Aorta (tissue), 5 donors: Measurements from ENCODE around the gene IL1RAP. TPM values are rescaled to one million over a fixed set of nuclear protein-coding genes. Genes with fewer than 3 reads are reported as not detected.

Source experiments
- ATAC-seq: fragments of 200-7000 bp; cut with Tn5 transposase; one replicate; pipeline ENCODE4 v1.9.1; 2022; ENCODE audit warnings: moderate library complexity; ENCODE audit not compliant: low FRiP score
- DNase-seq, 2 donors: peaks; one replicate each; pipeline ENCODE4 v3.0.0-alpha.2; 2020
- H3K27ac ChIP-seq, 2 donors: one replicate each; pipeline ENCODE4 v1.5.1; 2013; ENCODE audit warnings: low read length in 2 of 2, mild to moderate bottlenecking in 2 of 2, moderate library complexity in 2 of 2, control low read depth in 1 of 2, inconsistent platforms in 1 of 2, low read depth in 1 of 2
- H3K27me3 ChIP-seq, 2 donors: one replicate each; pipeline ENCODE4 v1.6.1; 2013; ENCODE audit warnings: control low read depth in 1 of 2, low read length in 1 of 2, mild to moderate bottlenecking in 1 of 2, moderate library complexity in 1 of 2; ENCODE audit not compliant: insufficient read depth in 2 of 2, control insufficient read depth in 1 of 2
- H3K36me3 ChIP-seq, 2 donors: one replicate each; pipeline ENCODE4 v1.6.1; 2013; ENCODE audit warnings: control low read depth in 1 of 2, low read length in 1 of 2, mild to moderate bottlenecking in 1 of 2; ENCODE audit not compliant: insufficient read depth in 2 of 2, control insufficient read depth in 1 of 2
- H3K4me1 ChIP-seq, 2 donors: one replicate each; pipeline ENCODE4 v1.6.1; 2013; ENCODE audit warnings: low read length in 2 of 2, control low read depth in 1 of 2, mild to moderate bottlenecking in 1 of 2, moderate library complexity in 1 of 2; ENCODE audit not compliant: insufficient read depth in 2 of 2, control insufficient read depth in 1 of 2
- H3K4me3 ChIP-seq, 2 donors: one replicate each; pipeline ENCODE4 v1.5.1; 2013; ENCODE audit warnings: low read length in 2 of 2, control low read depth in 1 of 2, mild to moderate bottlenecking in 1 of 2
- H3K9me3 ChIP-seq: one replicate; pipeline ENCODE4 v1.6.1; 2013; ENCODE audit warnings: mild to moderate bottlenecking, low read length; ENCODE audit not compliant: control insufficient read depth
- WGBS, 2 donors: extraction: QIAGEN DNeasy Blood & Tissue Kit; methylation state at CpG; one replicate each; pipeline ENCODE4 v1.1.7; 2013; 5-methylcytosine and 5-hydroxymethylcytosine counted together
- intact Hi-C, 2 donors: fragments of 100-400 bp; cut with DNase I; formaldehyde crosslinking; loops; one replicate each; pipeline versions ENCODE4 v1.14.2 to v1.15.0; 2022
- polyA plus RNA-seq, 2 donors: library from polyadenylated mRNA; stranded (reverse); fragments of 200-250 nt; gene quantifications; one replicate each; pipeline ENCODE4 v1.2.3, GENCODE V29; 2013
- total RNA-seq, 2 donors: library from RNA; stranded (reverse); fragmentation: NEBNext Ultra II Directional; extraction: Animal tissue kit (Norgen Biotek cat#: 25700); gene quantifications; one replicate each; pipeline ENCODE4 v1.2.1, GENCODE V29; 2021
- donor health status: healthy with polysubstance abuse.
- donor health status: Bipolar disorder and iron deficiency.
- donor health status: DM: no; HTN: no; CAD: no.
- donor health status: DM: no; HTN: no; CAD: no.
- donor health status: DM: yes; HTN: yes; CAD: no.

IL1RAP gene
- total and polyA plus RNA-seq, 4 donors = 2.5 to 19.1 (median 10.0) TPM

DNA sequence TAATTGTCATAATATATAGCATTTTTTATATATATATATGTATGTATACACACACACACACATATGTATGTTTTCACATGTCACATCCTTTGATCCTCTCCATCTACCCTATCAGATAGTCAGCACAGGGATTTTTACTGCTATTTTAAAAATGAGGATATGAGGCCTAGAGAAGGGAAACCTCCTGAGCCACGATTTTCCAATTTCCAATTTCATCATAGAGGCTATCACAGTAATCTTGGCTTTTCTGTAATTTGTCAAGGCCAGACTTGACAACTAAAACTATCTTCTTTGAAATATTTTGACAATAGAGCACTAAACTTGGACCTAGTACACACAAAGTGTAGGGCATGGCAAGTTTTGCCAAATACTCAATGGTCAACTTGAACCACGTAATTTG is 42.5 kb downstream of the IL1RAP start:
- Histone ChIP-seq H3K36me3 (no peaks in the 10 kb centered on the region), H3K9me3 (peaks cover 1% of the 10 kb centered on the region), H3K4me1 (no peaks in the 10 kb centered on the region), H3K27ac (no peak overlapping the region), H3K27me3 (no peaks in the 10 kb centered on the region), H3K4me3 (no peak overlapping the region)
- no peak for ATAC-seq
- 84 to 89% methylated on average over 2 of the region's 2 CpGs for WGBS, 2 donors
- DNase-seq = no peak
- intact Hi-C loops = no loop called here

DNA sequence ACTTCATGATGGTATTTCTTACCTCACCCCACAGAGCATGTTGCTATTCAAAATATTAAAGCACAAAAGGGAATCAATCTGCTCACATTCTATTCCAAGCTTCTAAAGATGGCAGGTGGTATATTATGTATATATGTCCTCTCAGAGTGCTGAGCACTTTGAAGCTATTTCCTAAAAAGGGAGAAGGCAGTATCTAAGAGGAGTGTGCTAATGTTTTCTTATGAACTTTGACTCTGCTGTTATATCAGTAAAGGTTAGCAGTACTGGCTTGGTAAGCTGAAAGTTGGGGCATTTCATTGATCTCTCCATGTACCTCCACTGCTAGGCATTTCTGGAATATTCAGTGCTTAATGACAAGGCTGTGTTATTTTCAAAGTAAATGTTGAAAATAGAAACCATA is 43.4 kb downstream of the IL1RAP start:
- Histone ChIP-seq H3K36me3 (no peaks in the 10 kb centered on the region), H3K4me1 (no peaks in the 10 kb centered on the region), H3K4me3 (no peak overlapping the region), H3K9me3 (peaks cover 1% of the 10 kb centered on the region), H3K27ac (no peak overlapping the region), H3K27me3 (no peaks in the 10 kb centered on the region)
- ATAC-seq = no peak
- no peak for DNase-seq
- intact Hi-C loops = no loop called here

GRCh38 chr3:190558316-190558715 is 44.4 kb downstream of the IL1RAP start:
- ATAC-seq (no peak), DNase-seq (no peak)
- Histone ChIP-seq H3K4me3 (no peak overlapping the region), H3K27me3 (no peaks in the 10 kb centered on the region), H3K27ac (no peak overlapping the region), H3K9me3 (peaks cover 1% of the 10 kb centered on the region), H3K4me1 (no peaks in the 10 kb centered on the region), H3K36me3 (no peaks in the 10 kb centered on the region)
- 93 to 95% methylated on average over 1 of the region's 1 CpG for WGBS, 2 donors
- intact Hi-C loops = no loop called here

DNA sequence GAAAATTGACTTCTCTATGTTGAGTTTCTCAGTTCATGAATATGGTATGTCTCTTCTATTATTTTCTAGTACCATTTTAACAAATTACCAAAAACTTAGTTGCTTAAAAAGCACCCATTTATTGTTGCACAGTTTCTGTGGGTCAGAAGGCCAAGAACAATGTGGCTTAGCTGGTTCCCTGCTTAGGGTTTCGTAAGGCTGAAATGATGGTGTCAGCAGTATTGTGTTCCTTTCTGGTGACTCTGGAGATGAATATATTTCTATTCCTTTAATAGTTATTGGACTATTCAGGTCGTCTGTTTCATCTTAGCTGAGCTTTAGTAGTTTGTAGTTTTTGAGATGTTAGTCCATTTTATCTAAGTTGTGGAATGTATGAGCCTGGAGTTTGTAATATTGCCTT is 44.9 kb downstream of the IL1RAP start:
- no peaks in the 10 kb centered on the region for H3K4me1 ChIP-seq
- WGBS, 2 donors = 88% methylated on average over 2 of the region's 2 CpGs
- ATAC-seq = no peak
- H3K9me3 ChIP-seq = peaks cover 1% of the 10 kb centered on the region
- intact Hi-C loops = no loop called here
- no peak for DNase-seq
- H3K36me3 ChIP-seq = no peaks in the 10 kb centered on the region
- no peak overlapping the region for H3K4me3 ChIP-seq
- no peaks in the 10 kb centered on the region for H3K27me3 ChIP-seq
- H3K27ac ChIP-seq = no peak overlapping the region

DNA sequence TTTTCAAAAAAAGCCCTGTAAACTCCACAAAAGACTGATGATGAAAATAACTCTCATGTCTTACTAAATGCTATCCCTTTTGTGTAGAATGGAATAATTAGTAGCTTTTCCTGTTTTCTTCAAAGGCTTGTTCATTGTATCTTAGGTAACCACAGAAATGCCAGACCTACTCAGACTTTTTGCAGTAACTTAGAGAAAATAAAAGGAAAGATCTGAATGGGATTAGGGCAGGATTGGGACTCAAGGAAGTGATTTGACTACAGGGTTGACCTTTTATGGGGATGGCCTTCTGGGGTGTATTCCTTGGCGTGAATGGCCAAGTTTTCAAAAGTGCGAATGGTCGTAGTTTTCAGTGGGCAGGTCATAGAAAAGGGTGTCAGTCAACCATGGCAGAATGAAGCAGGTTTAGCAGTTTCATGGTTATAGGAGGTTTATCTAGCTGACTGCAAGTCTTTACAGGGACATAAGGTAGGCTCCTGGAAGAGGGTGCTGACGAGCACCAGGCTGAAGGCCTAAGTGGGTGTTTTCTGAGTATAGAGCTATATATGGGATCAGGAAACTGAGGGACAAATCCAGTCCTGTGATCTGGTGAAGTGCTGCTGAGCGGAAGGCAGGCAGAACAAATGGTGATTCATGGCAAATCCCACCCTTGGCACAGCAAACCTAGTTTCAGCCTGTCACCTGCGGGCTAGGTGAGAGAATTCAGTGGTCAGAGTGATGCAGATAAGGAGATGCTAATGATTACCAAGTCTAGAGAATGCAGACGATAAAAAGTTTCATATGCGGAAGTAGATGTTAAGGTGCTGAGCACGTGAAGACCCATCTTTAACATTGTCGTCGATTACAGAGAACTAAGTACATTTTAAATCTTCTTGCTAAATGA is 46.4 kb downstream of the IL1RAP start:
- Histone ChIP-seq H3K36me3 (no peaks in the 10 kb centered on the region), H3K4me1 (no peaks in the 10 kb centered on the region), H3K27ac (no peak overlapping the region), H3K27me3 (no peaks in the 10 kb centered on the region), H3K9me3 (peaks cover 1% of the 10 kb centered on the region), H3K4me3 (no peak overlapping the region)
- intact Hi-C loops = no loop called here
- DNase-seq = no peak
- no peak for ATAC-seq
- 94 to 97% methylated on average over 11 of the region's 11 CpGs for WGBS, 2 donors

DNA sequence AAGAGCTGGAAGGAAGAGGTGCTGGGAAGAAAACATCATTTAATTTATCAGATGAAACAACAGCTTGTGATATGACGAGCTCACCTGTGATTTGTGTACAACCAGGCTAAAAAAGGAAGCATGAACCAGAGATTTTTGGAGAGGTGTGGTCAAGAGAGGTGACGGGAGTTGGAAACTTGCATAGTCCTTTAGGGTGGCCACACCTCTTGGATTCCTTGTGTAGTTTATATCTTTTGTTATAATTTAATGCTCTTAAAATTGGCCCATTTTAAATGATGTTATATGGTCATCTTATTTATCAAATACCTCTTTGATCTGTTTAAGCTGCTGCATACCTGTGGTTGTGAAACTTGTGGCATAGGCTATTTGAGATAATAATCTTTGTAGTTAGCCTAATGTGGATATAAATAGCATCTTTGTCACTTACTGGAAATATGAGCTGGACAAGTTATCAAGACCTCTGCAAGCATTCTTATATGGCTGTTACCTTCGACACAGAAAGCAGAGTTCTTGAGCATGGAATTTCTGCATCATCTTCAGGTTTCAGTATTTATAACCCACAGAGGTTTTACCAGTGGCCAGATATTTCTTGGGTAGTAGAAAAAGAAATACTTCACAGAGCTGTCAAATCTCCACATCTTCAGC is 49.1 kb downstream of the IL1RAP start:
- intact Hi-C loops = no loop called here
- Histone ChIP-seq H3K27me3 (no peaks in the 10 kb centered on the region), H3K4me1 (peaks cover 0 to under 1% of the 10 kb centered on the region in 2 donors), H3K4me3 (no peak overlapping the region), H3K36me3 (no peaks in the 10 kb centered on the region), H3K9me3 (peaks cover 1% of the 10 kb centered on the region), H3K27ac (no peak overlapping the region)
- no peak for DNase-seq
- no peak for ATAC-seq
- WGBS, 2 donors = 95 to 97% methylated on average over 3 of the region's 3 CpGs

DNA sequence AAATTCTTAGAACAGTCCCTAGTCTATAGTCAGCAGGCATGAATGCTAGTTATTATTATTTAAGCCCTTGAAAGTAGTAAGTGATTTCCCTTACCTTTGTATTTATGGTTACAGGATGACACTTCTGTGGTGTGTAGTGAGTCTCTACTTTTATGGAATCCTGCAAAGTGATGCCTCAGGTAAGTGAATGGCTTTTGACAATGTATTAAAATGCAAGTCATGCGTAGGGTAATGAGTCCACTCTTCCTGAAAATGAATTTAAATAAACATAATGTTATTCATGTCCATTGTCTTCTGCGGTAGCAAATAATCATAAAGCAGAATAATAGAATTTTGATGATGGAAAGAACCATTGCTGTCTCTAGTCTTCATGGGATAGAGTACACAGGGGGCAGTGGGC is 50.3 kb downstream of the IL1RAP start:
- Histone ChIP-seq H3K27me3 (no peaks in the 10 kb centered on the region), H3K9me3 (no peaks in the 10 kb centered on the region), H3K4me3 (no peak overlapping the region), H3K36me3 (no peaks in the 10 kb centered on the region), H3K4me1 (peaks cover 0 to 2% of the 10 kb centered on the region in 2 donors), H3K27ac (no peak overlapping the region)
- no peak for ATAC-seq
- DNase-seq = no peak
- intact Hi-C loops = no loop called here
- WGBS, 2 donors = 72 to 95% methylated on average over 2 of the region's 2 CpGs

GRCh38 chr3:190566043-190566933 is 52.4 kb downstream of the IL1RAP start:
- Histone ChIP-seq H3K4me3 (no peak overlapping the region), H3K9me3 (no peaks in the 10 kb centered on the region), H3K27ac (no peak overlapping the region), H3K4me1 (peaks cover 0 to 2% of the 10 kb centered on the region in 2 donors), H3K27me3 (no peaks in the 10 kb centered on the region), H3K36me3 (no peaks in the 10 kb centered on the region)
- peak; percentile 85 for ATAC-seq
- peak; percentile 89 to 95 for DNase-seq
- WGBS, 2 donors = 28 to 29% methylated on average over 6 of the region's 6 CpGs
- intact Hi-C loops = loop anchor here in 1 of 2 donors (1.0 to 5.0 kb wide), 2 partner anchors 32 to 54 kb away; partner anchors contain the start of gene IL1RAP
